Testis (tissue), 3 donors: ENCODE measurements around the gene DNAH9. TPM values are rescaled to one million over a fixed set of nuclear protein-coding genes. Genes with fewer than 3 reads are reported as not detected.

Experiments used
- DNase-seq: peaks from one replicate; pipeline ENCODE4 v3.0.0-alpha.2; 2019
- H3K27ac ChIP-seq, 2 donors: fragments of 200-600 bp; sonication (generic); one replicate each; pipeline ENCODE4 v1.5.1; 2019
- H3K27me3 ChIP-seq: fragments of 200-600 bp; sonication (generic); one replicate; pipeline ENCODE4 v1.5.1; 2019
- H3K36me3 ChIP-seq: fragments of 200-600 bp; sonication (generic); one replicate; pipeline ENCODE4 v1.5.1; 2017; ENCODE audit warnings: low read depth; ENCODE audit errors: missing control alignments
- H3K4me1 ChIP-seq: fragments of 200-600 bp; sonication (generic); one replicate; pipeline ENCODE4 v1.5.1; 2019
- H3K4me3 ChIP-seq, 2 donors: fragments of 200-600 bp; sonication (generic); one replicate each; pipeline ENCODE4 v1.5.1; 2017 to 2019
- H3K9me3 ChIP-seq: fragments of 200-600 bp; sonication (generic); one replicate; pipeline ENCODE4 v1.5.1; 2017
- CTCF ChIP-seq, 3 experiments: fragments of 450-650 bp in 2 of 3; fragments of 200-600 bp in 1 of 3; sonication (generic) in 1 of 3; IDR thresholded peaks; one replicate each; pipeline ENCODE4 v1.5.1; 2016 to 2019; ENCODE audit warnings: antibody characterized with exemption in 3 of 3, mild to moderate bottlenecking in 2 of 3, moderate library complexity in 1 of 3
- POLR2A ChIP-seq: fragments of 450-650 bp; IDR thresholded peaks from one replicate; pipeline ENCODE4 v1.6.1; 2017; ENCODE audit warnings: antibody characterized with exemption, mild to moderate bottlenecking, moderate library complexity
- WGBS, 2 donors: methylation state at CpG; one replicate each; pipeline ENCODE4 v1.1.5; 2018; 5-methylcytosine and 5-hydroxymethylcytosine counted together
- intact Hi-C: fragments of 100-400 bp; cut with DNase I; formaldehyde crosslinking; loops from one replicate; pipeline ENCODE4 v1.15.1; 2023; ENCODE audit warnings: low total_unique reads
- polyA plus RNA-seq: library from polyadenylated mRNA; stranded (reverse); fragments of 350-450 nt; fragmentation: Illumina TruSeq; extraction: RNeasy Lipid Tissue Mini Kit (QIAGEN cat#74804); gene quantifications from one replicate; pipeline ENCODE4 v1.2.3, GENCODE V29; 2014; ENCODE audit warnings: low read depth, low replicate concordance; ENCODE audit not compliant: insufficient read depth
- total RNA-seq, 2 donors: library from RNA; depleted of rRNA; stranded (reverse); fragments of >200 nt; gene quantifications; one replicate each; pipeline ENCODE4 v1.2.3, GENCODE V29; 2016

DNAH9 gene
- total and polyA plus RNA-seq, 3 donors from 2014 or later: 15.4 to 22.9 (median 19.4) TPM

- no peak overlapping the region for H3K27ac ChIP-seq
- 84 to 92% methylated on average over 5 of the region's 5 CpGs for WGBS, 2 donors
- H3K27me3 ChIP-seq: no peaks in the 10 kb centered on the region
- H3K9me3 ChIP-seq: no peaks in the 10 kb centered on the region
- no peak for DNase-seq
- H3K4me3 ChIP-seq: no peak overlapping the region
- TF ChIP-seq CTCF (IDR thresholded peaks at IDR 0.05): no peak
- TF ChIP-seq POLR2A: no peak
- intact Hi-C loops: no loop called here
- no peaks in the 10 kb centered on the region for H3K4me1 ChIP-seq
- H3K36me3 ChIP-seq: no peaks in the 10 kb centered on the region
Observed at GRCh38 chr17:12007466-12007865, 409.2 kb downstream of the DNAH9 start.
